Natural killer cell treated with Interleukin-12 subunit alpha and Interleukin-12 subunit beta and Interleukin-15 and Interleukin-18, amount 100 ng/mL, for 72 hours (primary cell): Measurements from ENCODE around the gene NDC1. TPM values are rescaled to one million over a fixed set of nuclear protein-coding genes. Genes with fewer than 3 reads are reported as not detected.

Source experiments
- ATAC-seq, 2 donors: fragments of 150-1000 bp; cut with Tn5 transposase in 1 of 2; sonication (Bioruptor Pico), chemical (Tn5 transposase) in 1 of 2; 2 replicates each; pipeline ENCODE4 v1.10.0; 2021
- DNase-seq: peaks from one replicate; pipeline ENCODE4 v3.0.0; 2022; ENCODE audit warnings: low spot score
- H3K27ac Mint-ChIP-seq, 2 donors: 1 replicate in 1 of 2; 2 replicates in 1 of 2; pipeline ENCODE4 v1.8.0; 2022; ENCODE audit warnings: mixed read lengths in 2 of 2, mild to moderate bottlenecking in 1 of 2, moderate library complexity in 1 of 2
- H3K27me3 Mint-ChIP-seq, 2 donors: 1 replicate in 1 of 2; 2 replicates in 1 of 2; pipeline ENCODE4 v1.8.0; 2022; ENCODE audit warnings: mixed read lengths in 2 of 2
- H3K36me3 Mint-ChIP-seq: one replicate; pipeline ENCODE4 v1.8.0; 2022; ENCODE audit warnings: mixed read lengths
- H3K4me1 Mint-ChIP-seq, 2 donors: 1 replicate in 1 of 2; 2 replicates in 1 of 2; pipeline ENCODE4 v1.8.0; 2022; ENCODE audit warnings: low read depth in 2 of 2, mixed read lengths in 2 of 2, mild to moderate bottlenecking in 1 of 2
- H3K4me3 Mint-ChIP-seq: one replicate; pipeline ENCODE4 v1.8.0; 2022; ENCODE audit warnings: mixed read lengths
- H3K9me3 Mint-ChIP-seq: 2 replicates; pipeline ENCODE4 v1.8.0; 2022; ENCODE audit warnings: mixed read lengths
- total RNA-seq, 2 donors: library from RNA; stranded (reverse); gene quantifications; one replicate each; pipeline ENCODE4 v1.2.3, GENCODE V29; 2022

Gene NDC1
- total RNA-seq, 2 donors from 2014 or later: 23.4 to 44.9 TPM

DNA sequence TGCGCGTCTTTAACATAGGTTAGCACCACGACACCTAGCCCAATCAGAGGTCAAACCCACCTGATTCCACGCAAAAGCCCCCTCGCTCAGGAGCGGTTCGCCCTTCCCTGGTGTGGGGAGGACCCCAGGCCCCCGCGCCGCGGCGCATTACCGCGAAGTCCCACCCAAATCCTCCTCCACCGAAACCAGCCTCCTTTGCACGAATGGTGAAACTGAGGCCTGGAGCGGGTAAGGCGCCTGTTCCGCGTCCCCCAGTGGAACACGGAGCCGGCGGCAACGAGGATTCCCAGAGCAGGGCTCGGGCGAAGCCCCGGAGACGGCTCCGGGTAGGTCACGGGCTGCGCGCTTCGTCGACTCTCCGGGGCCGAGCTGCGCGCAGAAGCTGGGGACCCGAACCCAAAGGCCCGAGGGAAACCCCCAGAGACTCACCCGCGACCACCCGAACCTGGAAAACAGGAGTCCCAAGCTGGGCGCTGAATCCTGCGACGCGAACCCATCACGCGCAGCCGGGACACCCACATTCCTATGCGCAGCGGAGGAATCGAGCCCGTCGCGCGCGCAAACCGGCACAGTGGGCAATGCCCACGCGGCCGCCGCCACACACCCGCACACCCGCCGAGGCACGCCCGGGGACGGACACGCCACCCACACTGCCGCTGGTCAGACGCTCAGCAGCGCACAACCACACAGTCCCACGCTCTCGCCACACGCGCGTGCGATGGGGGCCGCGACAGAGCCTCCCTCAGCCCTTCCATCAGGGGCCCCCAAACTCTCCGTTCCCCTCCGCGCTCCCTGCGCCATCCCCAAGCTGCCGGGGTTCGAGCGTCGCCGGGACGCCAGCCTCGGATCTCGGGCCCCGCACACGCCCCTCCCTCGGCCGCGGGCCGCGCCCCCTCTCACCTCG lies 99.6 kb downstream of the NDC1 start:
- no peak for DNase-seq
- no peak overlapping the region for H3K4me3 Mint-ChIP-seq
- no peaks in the 10 kb centered on the region for H3K4me1 Mint-ChIP-seq
- H3K9me3 Mint-ChIP-seq: peaks cover 7% of the 10 kb centered on the region
- no peak overlapping the region for H3K27ac Mint-ChIP-seq
- ATAC-seq: peak; percentile 17 to 26
- H3K27me3 Mint-ChIP-seq: peaks cover 37 to 54% of the 10 kb centered on the region in 2 donors
- H3K36me3 Mint-ChIP-seq: peaks cover 8% of the 10 kb centered on the region

DNA sequence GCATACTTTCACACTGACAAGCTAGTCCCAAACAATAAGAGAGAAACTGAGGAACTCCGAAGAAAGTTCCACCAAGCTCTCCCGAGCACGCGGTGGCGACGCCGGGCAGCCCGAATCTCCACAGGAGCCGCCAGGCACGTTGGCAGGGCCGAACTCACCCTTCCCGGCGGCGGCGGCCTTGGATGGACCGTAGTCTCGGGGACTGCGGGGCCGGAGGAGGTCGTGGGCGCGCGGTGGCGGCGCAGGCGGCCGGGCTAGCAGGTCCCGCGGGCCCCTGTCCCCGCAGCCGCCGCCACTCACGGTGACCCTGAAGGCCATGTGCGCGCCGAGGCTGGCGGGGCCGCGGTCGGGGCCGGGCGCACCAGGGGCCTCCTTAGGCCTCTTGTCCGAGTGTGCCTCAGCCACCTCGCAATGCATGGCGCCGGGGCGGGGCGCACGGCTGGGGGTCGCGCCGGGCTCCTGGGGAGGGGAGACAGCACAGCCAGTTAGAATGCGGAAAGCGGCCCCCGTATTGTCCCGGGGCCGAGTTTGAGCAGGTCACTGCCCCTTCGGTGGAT lies 100.4 kb downstream of the NDC1 start:
- Mint-ChIP-seq H3K4me1 (no peaks in the 10 kb centered on the region), H3K9me3 (peaks cover 1% of the 10 kb centered on the region), H3K36me3 (peaks cover 2% of the 10 kb centered on the region), H3K27ac (no peak overlapping the region), H3K4me3 (no peak overlapping the region), H3K27me3 (peaks cover 33 to 48% of the 10 kb centered on the region in 2 donors)
- DNase-seq: no peak
- ATAC-seq: no peak

DNA sequence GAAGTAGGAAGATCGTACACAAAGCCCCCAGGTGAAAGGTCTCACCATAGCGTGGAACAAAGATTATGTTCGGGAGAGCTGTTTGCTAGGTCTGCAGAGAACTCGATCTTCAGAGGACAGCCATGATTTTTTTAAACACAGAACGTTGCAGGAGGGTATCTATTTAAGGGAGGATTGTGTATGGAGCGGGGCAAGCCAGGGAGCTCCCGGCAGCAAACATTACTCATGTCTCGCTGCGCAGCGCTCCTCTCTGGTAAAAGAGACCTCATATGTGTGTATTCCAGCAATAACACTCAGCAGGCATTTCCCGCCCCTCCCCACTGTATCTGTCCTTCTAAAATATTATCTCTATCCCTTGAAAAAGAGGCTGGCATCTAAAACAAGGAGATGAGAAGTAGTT lies 101.8 kb downstream of the NDC1 start:
- no peaks in the 10 kb centered on the region for H3K4me1 Mint-ChIP-seq
- DNase-seq: no peak
- no peak overlapping the region for H3K27ac Mint-ChIP-seq
- H3K9me3 Mint-ChIP-seq: no peaks in the 10 kb centered on the region
- no peak for ATAC-seq
- no peaks in the 10 kb centered on the region for H3K36me3 Mint-ChIP-seq
- H3K4me3 Mint-ChIP-seq: no peak overlapping the region
- H3K27me3 Mint-ChIP-seq: peaks cover 31 to 37% of the 10 kb centered on the region in 2 donors

DNA sequence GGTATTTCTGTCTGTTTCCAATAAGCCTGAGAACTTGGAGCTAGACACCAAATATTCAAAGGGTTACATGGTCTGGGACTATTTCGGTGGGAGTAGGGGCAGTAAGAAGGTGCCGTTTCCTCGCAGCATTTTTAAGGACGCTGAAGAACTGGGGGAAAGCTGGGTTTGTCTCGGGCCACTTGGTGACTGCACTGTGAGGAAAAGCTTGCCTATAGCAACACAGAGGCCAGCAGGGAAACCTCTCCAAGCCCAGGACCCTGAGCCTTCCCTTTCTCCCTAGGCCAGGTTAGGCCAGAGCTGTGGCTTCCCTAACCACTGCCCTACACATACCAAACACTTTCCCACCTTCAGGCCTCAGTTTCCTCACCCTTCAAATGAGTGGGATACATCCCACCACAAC lies 102.4 kb downstream of the NDC1 start:
- no peak for ATAC-seq
- no peaks in the 10 kb centered on the region for H3K36me3 Mint-ChIP-seq
- DNase-seq: no peak
- H3K4me3 Mint-ChIP-seq: no peak overlapping the region
- H3K27ac Mint-ChIP-seq: no peak overlapping the region
- H3K9me3 Mint-ChIP-seq: no peaks in the 10 kb centered on the region
- no peaks in the 10 kb centered on the region for H3K4me1 Mint-ChIP-seq
- peaks cover 31 to 39% of the 10 kb centered on the region in 2 donors for H3K27me3 Mint-ChIP-seq

DNA sequence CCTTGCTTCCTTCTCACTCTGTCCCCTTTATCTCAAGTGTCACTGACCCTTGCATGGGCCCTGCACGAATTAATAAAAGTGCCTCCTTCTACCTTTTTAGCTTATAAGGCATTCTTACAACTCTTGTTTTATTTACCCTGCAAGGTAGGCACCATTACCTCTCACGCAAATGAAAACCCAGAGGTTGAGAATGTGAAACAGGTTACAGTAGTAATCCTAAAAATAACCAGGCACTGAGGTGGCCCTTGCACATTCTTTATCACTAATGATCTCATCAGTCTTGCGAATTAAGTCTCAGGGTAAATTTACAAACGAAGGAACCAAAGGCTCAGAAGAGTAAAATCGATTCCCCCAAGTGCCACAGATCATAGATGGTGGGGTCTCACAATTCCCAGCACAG lies 102.8 kb downstream of the NDC1 start:
- no peak overlapping the region for H3K4me3 Mint-ChIP-seq
- no peaks in the 10 kb centered on the region for H3K9me3 Mint-ChIP-seq
- H3K36me3 Mint-ChIP-seq: no peaks in the 10 kb centered on the region
- no peak for DNase-seq
- peaks cover 34 to 43% of the 10 kb centered on the region in 2 donors for H3K27me3 Mint-ChIP-seq
- no peak for ATAC-seq
- H3K27ac Mint-ChIP-seq: no peak overlapping the region
- no peaks in the 10 kb centered on the region for H3K4me1 Mint-ChIP-seq

DNA sequence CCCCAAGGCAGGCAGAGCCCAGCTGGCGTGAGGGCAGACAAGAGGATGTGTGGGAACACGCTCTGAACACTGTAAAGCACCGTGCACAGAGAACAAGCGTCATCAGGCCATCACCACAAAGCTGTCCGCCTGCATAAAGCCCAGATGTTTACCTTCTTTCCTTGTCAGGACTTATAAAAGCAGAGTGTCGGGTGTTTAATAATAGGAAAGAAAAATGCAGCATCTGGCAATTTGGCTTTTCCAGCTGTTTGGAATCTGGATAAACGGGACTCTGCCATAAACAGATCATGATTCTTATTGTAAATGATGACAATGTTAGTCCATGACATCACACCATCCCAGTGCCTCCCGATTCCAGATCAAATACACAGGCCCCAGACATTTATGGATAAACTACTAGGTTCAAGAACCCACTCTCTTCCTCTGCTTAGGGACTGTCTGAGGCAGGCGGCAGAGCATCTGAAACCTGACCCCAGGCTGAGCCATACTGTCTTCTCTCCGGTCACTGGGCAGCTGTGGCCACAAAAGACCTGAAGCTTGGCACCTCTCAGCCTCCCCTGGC lies 103.4 kb downstream of the NDC1 start:
- DNase-seq (no peak), ATAC-seq (no peak)
- no peak overlapping the region for H3K4me3 Mint-ChIP-seq
- H3K4me1 Mint-ChIP-seq: no peaks in the 10 kb centered on the region
- H3K9me3 Mint-ChIP-seq: no peaks in the 10 kb centered on the region
- no peaks in the 10 kb centered on the region for H3K36me3 Mint-ChIP-seq
- H3K27ac Mint-ChIP-seq: no peak overlapping the region
- peaks cover 34 to 44% of the 10 kb centered on the region in 2 donors for H3K27me3 Mint-ChIP-seq

DNA sequence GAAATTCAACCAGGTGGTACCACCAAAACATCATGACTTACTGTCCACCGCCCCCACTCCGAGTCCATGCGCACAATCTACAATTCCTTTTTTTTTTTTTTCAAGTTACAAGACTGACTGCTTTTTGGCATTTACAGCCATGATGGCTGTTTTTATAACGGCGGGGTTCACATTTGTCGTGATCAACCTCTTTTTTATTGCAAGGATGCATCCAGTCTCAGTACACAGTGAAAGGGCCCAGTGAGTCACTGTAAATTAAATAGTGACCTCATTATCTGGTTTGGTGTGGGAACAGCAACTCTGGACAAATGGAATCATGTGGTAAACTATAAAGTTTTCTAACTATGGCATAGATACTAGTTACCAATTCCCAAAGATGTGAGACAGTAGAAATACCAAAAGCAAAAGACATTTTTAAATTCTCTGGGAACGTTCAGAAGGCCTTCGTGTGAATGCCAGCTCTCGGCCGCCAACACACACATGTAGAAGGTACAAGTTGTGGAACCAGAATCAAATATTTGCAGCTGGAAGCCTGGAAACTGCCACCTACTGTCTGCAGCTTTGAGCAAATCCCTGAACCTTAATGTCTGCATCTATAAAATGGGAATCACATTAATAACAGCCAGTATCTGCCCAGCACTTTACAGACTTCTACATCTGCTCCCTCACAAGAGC lies 104.0 kb downstream of the NDC1 start:
- H3K27me3 Mint-ChIP-seq: peaks cover 36 to 44% of the 10 kb centered on the region in 2 donors
- no peaks in the 10 kb centered on the region for H3K9me3 Mint-ChIP-seq
- H3K36me3 Mint-ChIP-seq: no peaks in the 10 kb centered on the region
- H3K4me3 Mint-ChIP-seq: no peak overlapping the region
- DNase-seq (no peak), ATAC-seq (no peak)
- H3K4me1 Mint-ChIP-seq: no peaks in the 10 kb centered on the region
- H3K27ac Mint-ChIP-seq: no peak overlapping the region

DNA sequence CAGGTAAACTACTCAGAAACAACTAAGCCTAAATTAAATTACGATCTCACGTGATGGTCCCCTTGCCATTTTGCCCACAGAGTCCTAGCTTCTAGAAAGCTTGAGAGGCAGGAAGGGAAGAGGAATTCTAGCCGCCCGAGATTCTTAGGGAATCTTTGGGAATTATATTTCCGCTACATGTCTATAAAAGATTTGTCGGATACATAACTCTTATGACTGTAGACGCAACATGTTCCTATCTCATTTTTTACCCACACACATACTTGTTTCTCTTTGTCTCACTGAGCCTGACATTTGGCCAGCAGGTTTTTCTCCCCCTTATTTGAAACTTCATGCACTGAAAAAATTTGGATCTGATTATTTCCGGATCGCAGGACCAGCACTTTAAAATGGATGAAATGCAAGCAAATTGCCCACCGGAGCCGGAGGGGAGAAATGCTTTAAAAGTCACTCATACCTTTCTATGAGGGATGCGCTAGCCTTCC lies 104.6 kb downstream of the NDC1 start:
- ATAC-seq (no peak), DNase-seq (no peak)
- Mint-ChIP-seq H3K27ac (no peak overlapping the region), H3K4me1 (no peaks in the 10 kb centered on the region), H3K9me3 (no peaks in the 10 kb centered on the region), H3K4me3 (no peak overlapping the region), H3K36me3 (no peaks in the 10 kb centered on the region), H3K27me3 (peaks cover 36 to 44% of the 10 kb centered on the region in 2 donors)

DNA sequence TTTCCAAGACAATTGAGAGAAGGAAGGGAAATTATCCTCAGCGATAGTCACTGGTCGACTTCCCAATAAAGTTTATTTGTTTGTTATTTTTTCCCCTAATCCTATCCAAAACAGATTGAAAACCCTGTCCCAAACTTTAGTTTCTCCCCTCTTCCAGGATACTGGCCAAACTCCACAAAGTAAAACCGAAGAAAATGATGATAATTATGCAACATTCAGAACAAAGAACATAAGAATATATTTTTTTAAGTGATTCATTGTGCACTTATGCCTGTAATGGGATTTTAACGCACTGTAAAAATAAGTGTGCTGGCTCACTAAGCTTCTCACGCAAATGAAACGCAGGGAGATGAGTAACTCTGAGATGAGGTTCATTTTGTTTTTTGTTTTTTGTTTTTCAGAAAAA lies 105.2 kb downstream of the NDC1 start:
- Mint-ChIP-seq H3K36me3 (no peaks in the 10 kb centered on the region), H3K9me3 (no peaks in the 10 kb centered on the region), H3K27ac (no peak overlapping the region), H3K4me1 (no peaks in the 10 kb centered on the region), H3K4me3 (no peak overlapping the region), H3K27me3 (peaks cover 36 to 44% of the 10 kb centered on the region in 2 donors)
- no peak for ATAC-seq
- DNase-seq: no peak

DNA sequence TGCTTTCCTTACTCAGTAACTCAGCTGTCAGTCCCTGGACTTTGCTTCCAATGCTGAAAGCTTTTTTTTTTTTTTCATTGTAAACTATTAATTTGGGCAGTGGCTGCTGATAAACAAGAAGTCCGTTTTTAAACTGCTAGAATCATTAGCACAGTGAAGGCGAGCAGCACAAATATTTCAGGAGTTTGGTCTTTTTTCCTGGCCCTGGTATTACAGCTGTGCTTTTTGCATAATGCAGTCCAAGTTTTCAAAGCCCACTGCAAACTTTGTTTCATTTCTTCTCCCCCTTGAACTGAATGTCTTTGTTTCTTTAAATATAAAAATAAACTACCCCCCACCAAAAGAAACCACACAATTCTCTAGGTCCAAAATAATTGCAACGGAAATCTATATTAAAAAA lies 105.7 kb downstream of the NDC1 start:
- Mint-ChIP-seq H3K4me3 (no peak overlapping the region), H3K9me3 (no peaks in the 10 kb centered on the region), H3K27ac (no peak overlapping the region), H3K36me3 (no peaks in the 10 kb centered on the region), H3K4me1 (no peaks in the 10 kb centered on the region), H3K27me3 (peaks cover 36 to 44% of the 10 kb centered on the region in 2 donors)
- DNase-seq (no peak), ATAC-seq (no peak)

DNA sequence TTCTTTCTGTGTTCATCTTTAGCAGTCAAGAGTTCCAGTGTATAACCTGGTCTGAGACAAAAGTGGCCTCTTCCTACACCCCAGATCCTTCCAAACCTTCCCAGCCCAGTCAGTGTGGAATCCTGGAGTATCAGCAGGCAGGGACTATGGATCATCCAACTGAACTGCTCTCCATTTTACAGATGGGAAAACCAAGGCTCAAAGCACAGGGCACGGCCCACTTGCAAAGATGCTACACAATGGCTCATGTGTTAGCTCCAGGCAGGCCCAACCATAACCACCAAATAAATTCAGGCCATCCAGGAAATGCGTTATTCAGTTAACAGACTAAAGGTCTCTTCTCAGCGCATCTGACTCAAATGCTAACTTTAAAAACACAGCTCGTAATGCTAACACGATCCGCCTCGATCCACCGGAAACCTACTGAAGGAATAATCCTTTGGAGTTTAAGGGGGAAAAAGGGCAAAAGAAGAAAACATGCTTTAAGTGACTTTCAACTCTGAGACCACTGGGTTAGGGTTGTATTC lies 106.3 kb downstream of the NDC1 start:
- Mint-ChIP-seq H3K4me1 (no peaks in the 10 kb centered on the region), H3K36me3 (no peaks in the 10 kb centered on the region), H3K27me3 (peaks cover 36 to 42% of the 10 kb centered on the region in 2 donors), H3K27ac (no peak overlapping the region), H3K9me3 (no peaks in the 10 kb centered on the region), H3K4me3 (no peak overlapping the region)
- ATAC-seq: no peak
- DNase-seq: no peak

DNA sequence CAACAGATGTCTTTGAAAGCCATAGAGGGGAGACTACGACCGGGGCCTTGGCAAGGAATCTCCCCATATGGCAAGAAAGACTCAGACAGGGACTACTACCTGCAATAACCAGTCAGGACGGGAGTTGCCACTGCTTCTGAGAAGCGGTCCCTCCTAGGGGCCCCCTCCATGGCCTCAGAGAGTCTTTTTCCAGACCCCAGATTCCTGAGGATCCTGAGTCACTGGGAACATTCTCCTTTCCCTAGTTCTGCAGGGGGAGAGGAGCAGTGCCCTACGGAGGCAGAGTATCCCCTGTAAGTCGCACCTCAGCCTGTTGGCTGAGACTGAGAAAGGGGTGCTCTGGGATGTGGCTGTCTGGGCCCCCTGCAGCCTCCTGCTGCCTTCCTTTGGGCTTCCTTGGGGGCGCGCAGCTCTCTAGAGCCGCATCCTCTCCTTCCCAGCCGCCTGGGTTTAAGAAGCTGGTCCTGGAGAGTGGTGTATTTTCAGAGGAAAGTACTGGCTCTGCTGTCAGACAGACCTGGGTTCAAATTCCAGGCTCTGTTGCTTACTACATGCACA lies 107.0 kb downstream of the NDC1 start:
- Mint-ChIP-seq H3K4me1 (no peaks in the 10 kb centered on the region), H3K4me3 (no peak overlapping the region), H3K9me3 (no peaks in the 10 kb centered on the region), H3K36me3 (no peaks in the 10 kb centered on the region), H3K27ac (no peak overlapping the region), H3K27me3 (peaks cover 32 to 35% of the 10 kb centered on the region in 2 donors)
- ATAC-seq (no peak), DNase-seq (no peak)

DNA sequence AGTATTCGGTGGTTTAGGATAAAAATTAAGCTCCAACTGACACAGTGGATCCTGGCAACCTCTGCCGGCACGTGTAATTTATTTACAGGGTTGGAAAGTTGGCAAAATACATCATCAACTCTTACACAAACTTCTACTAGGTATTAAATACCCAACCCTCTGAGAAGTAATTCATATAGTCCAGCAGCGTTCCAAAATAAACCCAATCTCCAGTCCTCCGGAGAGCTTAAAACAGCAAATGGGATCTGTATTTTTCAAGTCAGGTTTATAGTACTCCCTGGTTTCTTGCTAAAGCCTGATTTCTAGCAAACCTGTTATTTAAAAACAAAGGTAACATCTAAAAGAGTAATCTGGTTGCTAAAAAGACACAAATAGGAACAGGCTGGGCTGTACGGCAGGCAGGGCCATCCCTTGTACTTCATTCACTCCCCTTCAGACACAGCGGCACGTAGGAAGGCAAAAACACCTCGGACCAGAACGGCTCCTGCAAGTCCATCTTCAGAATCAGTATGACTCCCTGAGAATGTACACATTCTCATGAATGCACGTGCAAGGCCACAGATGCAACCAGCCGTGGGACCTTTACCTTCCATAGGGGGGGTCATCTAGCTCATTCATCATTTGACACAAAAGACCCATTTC lies 107.8 kb downstream of the NDC1 start:
- H3K4me1 Mint-ChIP-seq: no peaks in the 10 kb centered on the region
- H3K36me3 Mint-ChIP-seq: no peaks in the 10 kb centered on the region
- no peak overlapping the region for H3K27ac Mint-ChIP-seq
- no peak for DNase-seq
- H3K27me3 Mint-ChIP-seq: peaks cover 27 to 28% of the 10 kb centered on the region in 2 donors
- ATAC-seq: no peak
- H3K9me3 Mint-ChIP-seq: no peaks in the 10 kb centered on the region
- no peak overlapping the region for H3K4me3 Mint-ChIP-seq
